HepG2 (cell line): ENCODE data around the gene GNB4. TPM values are rescaled to one million over a fixed set of nuclear protein-coding genes. Genes with fewer than 3 reads are reported as not detected.

Experiments
- ATAC-seq: fragments of 200-7000 bp; cut with Tn5 transposase; 3 replicates; pipeline ENCODE4 v1.9.1; 2020; ENCODE audit warnings: mild to moderate bottlenecking, moderate library complexity
- BruUV-seq: library from RNA; stranded (reverse); fragments of 400-500 nt; replicated peaks from 2 replicates; lab custom pipeline; 2021; lab: Mats Ljungman, UMichigan
- CTCF ChIA-PET: fragments of 300-600 bp; formaldehyde crosslinking; extraction: SDS; loops from one replicate; lab custom pipeline; 2021; ENCODE audit warnings: low total read pairs, inconsistent platforms, low intra/inter-chr PET ratio; lab: Yijun Ruan, JAX
- POLR2A ChIA-PET: fragments of 350-600 bp; sonication (Branson Sonifier 250); formaldehyde crosslinking; loops from one replicate; lab custom pipeline; 2020; ENCODE audit warnings: antibody characterized with exemption, inconsistent platforms; lab: Yijun Ruan, JAX
- DNase-seq: peaks from one replicate; pipeline ENCODE4 v3.0.0-alpha.2; 2015; ENCODE audit warnings: low spot score
- FAIRE-seq: peaks from 3 replicates; lab custom pipeline; 2011; peaks lifted over from hg19 to GRCh38; lab: Jason Lieb, UNC
- H2AFZ ChIP-seq: one replicate; pipeline ENCODE4 v1.6.1; 2011; ENCODE audit warnings: low read length, inconsistent platforms
- H3K27ac ChIP-seq: fragments of 300-600 bp; 3 replicates; pipeline ENCODE4 v1.8.0; 2011; ENCODE audit warnings: mixed run types, mild to moderate bottlenecking, mixed read lengths, low read length, inconsistent platforms; ENCODE audit not compliant: insufficient read depth; ENCODE audit errors: extremely low read length
- H3K27me3 ChIP-seq, 2 experiments: fragments of 200-600 bp in 1 of 2; 2 replicates in 1 of 2; 3 replicates in 1 of 2; pipeline versions ENCODE4 v1.6.0 to v1.8.0; 2011; ENCODE audit warnings: low read length in 2 of 2, mild to moderate bottlenecking in 2 of 2, moderate library complexity in 2 of 2, inconsistent platforms in 1 of 2; ENCODE audit not compliant: insufficient read depth in 2 of 2, control insufficient read depth in 1 of 2
- H3K36me3 ChIP-seq, 2 experiments: fragments of 200-600 bp in 1 of 2; replicated peaks in 1 of 2; 2 replicates in 1 of 2; 3 replicates in 1 of 2; pipeline versions ENCODE4 v1.5.1 to v1.8.0; 2011; ENCODE audit warnings: low read length in 2 of 2, inconsistent platforms in 1 of 2; ENCODE audit not compliant: insufficient read depth in 2 of 2, control insufficient read depth in 1 of 2
- H3K4me1 ChIP-seq: 2 replicates; pipeline ENCODE4 v1.5.1; 2012; ENCODE audit warnings: low read length, inconsistent platforms; ENCODE audit not compliant: insufficient read depth
- H3K4me2 ChIP-seq: 2 replicates; pipeline ENCODE4 v1.6.0; 2011; ENCODE audit warnings: low read depth, low read length, inconsistent platforms
- H3K4me3 ChIP-seq, 3 experiments: fragments of 200-600 bp in 1 of 3; sonication (generic), shearing (Covaris generic) in 1 of 3; replicated peaks in 1 of 3; 2 replicates each; pipeline ENCODE4 v1.5.1; 2011 to 2016; ENCODE audit warnings: low read length in 3 of 3, inconsistent platforms in 2 of 3, low read depth in 2 of 3, mild to moderate bottlenecking in 2 of 3, control low read depth in 1 of 3, mixed read lengths in 1 of 3; ENCODE audit not compliant: insufficient read depth in 1 of 3
- H3K79me2 ChIP-seq: one replicate; pipeline ENCODE4 v1.6.1; 2011; ENCODE audit warnings: low read length, inconsistent platforms; ENCODE audit not compliant: insufficient read depth
- H3K9ac ChIP-seq: 2 replicates; pipeline ENCODE4 v1.6.0; 2011; ENCODE audit warnings: mild to moderate bottlenecking, low read depth, low read length, inconsistent platforms; ENCODE audit not compliant: insufficient read depth
- H3K9me3 ChIP-seq: 2 replicates; pipeline ENCODE4 v1.5.1; 2012; ENCODE audit warnings: mild to moderate bottlenecking, low read length
- H4K20me1 ChIP-seq: 2 replicates; pipeline ENCODE4 v1.6.0; 2011; ENCODE audit warnings: inconsistent platforms, mild to moderate bottlenecking, low read length, moderate library complexity; ENCODE audit not compliant: insufficient read depth
- ATF1 ChIP-seq: IDR thresholded peaks from 2 replicates; pipeline ENCODE4 v1.6.1; 2016; ENCODE audit warnings: mild to moderate bottlenecking, control low read depth
- CENPBD1 ChIP-seq: sonication (generic); formaldehyde crosslinking; IDR thresholded peaks from 2 replicates; pipeline ENCODE4 v1.8.0; 2022; ENCODE audit warnings: missing genetic modification reagents, low read depth, mild to moderate bottlenecking, borderline replicate concordance
- HOXA3 ChIP-seq: sonication (generic); formaldehyde crosslinking; IDR thresholded peaks from 2 replicates; pipeline ENCODE4 v1.5.0; 2020; ENCODE audit warnings: missing genetic modification reagents
- HOXD1 ChIP-seq: sonication (generic); formaldehyde crosslinking; IDR thresholded peaks from 2 replicates; pipeline ENCODE4 v1.5.0; 2020; ENCODE audit warnings: missing genetic modification reagents
- KAT8 ChIP-seq: IDR thresholded peaks from 2 replicates; pipeline ENCODE4 v1.6.1; 2016; ENCODE audit warnings: missing genetic modification reagents, missing compliant biosample characterization
- POLR2AphosphoS5 ChIP-seq: IDR thresholded peaks from 2 replicates; pipeline ENCODE4 v1.6.1; 2012; ENCODE audit warnings: low read depth, low read length
- ZNF292 ChIP-seq: sonication (generic); formaldehyde crosslinking; IDR thresholded peaks from 2 replicates; pipeline ENCODE4 v1.8.1; 2022; ENCODE audit warnings: mild to moderate bottlenecking, low read depth, missing genetic modification reagents, borderline replicate concordance
- ZNF614 ChIP-seq: IDR thresholded peaks from 2 replicates; pipeline ENCODE4 v1.6.1; 2018; ENCODE audit warnings: missing biosample characterization, missing genetic modification reagents, inconsistent platforms, borderline replicate concordance
- ZNF780A ChIP-seq: sonication (generic); formaldehyde crosslinking; IDR thresholded peaks from 2 replicates; pipeline ENCODE4 v1.8.0; 2022; ENCODE audit warnings: mild to moderate bottlenecking, missing genetic modification reagents, moderate library complexity
- ZSCAN30 ChIP-seq: sonication (generic); formaldehyde crosslinking; IDR thresholded peaks from 2 replicates; pipeline ENCODE4 v1.5.0; 2020; ENCODE audit warnings: mild to moderate bottlenecking, missing genetic modification reagents
- WGBS: methylation state at CpG from one replicate; pipeline ENCODE4 v1.1.6; 2017; ENCODE audit warnings: low lambda C conversion rate; 5-methylcytosine and 5-hydroxymethylcytosine counted together
- in situ Hi-C: cut with HindIII; loops from 2 replicates; pipeline ENCODE4 v1.10.0; 2017; ENCODE audit warnings: low pct_unique_long_range_greater_than_20kb; ENCODE audit not compliant: extremely low pct_ligation_motif_present
- intact Hi-C: fragments of 100-400 bp; cut with micrococcal nuclease; formaldehyde crosslinking; loops from one replicate; pipeline ENCODE4 v1.10.0; 2022; ENCODE audit not compliant: unreplicated experiment
- polyA plus RNA-seq, 8 experiments: library from polyadenylated mRNA; depleted of rRNA in 3 of 8; stranded (reverse) in 7 of 8; unstranded in 1 of 8; fragments of >200 nt; fragmentation: Illumina TruSeq in 4 of 8; extraction: Trizol in 4 of 8; gene quantifications; 2 replicates each; pipeline versions ENCODE4 v1.2.1 to v1.2.3, GENCODE V29; 2011 to 2016; ENCODE audit warnings: low read depth in 4 of 8, missing spikeins in 1 of 8, mixed read lengths in 1 of 8; ENCODE audit not compliant: insufficient read depth in 1 of 8
- total RNA-seq, 5 experiments: library from RNA; depleted of rRNA; stranded (reverse); fragments of >200 nt; fragmentation: Illumina TruSeq; extraction: Trizol; gene quantifications; 2 replicates each; pipeline ENCODE4 v1.2.3, GENCODE V29; 2016; ENCODE audit warnings: low read depth in 1 of 5
- TF ChIP-seq, protein P1 (sequence below): sonication (generic); formaldehyde crosslinking; IDR thresholded peaks from 2 replicates; pipeline ENCODE4 v1.4.0; 2020; ENCODE audit warnings: missing genetic modification reagents, borderline replicate concordance
- TF ChIP-seq, protein P2 (sequence below): sonication (generic); formaldehyde crosslinking; IDR thresholded peaks from 2 replicates; pipeline ENCODE4 v1.9.0; 2021; ENCODE audit warnings: mild to moderate bottlenecking, missing genetic modification reagents

GNB4 gene
- total and polyA plus RNA-seq, 2 of the 13 experiments (the other 11 are each of a cell fraction or from before 2014, with no cell fraction given): 0.07 to 0.13 TPM

DNA sequence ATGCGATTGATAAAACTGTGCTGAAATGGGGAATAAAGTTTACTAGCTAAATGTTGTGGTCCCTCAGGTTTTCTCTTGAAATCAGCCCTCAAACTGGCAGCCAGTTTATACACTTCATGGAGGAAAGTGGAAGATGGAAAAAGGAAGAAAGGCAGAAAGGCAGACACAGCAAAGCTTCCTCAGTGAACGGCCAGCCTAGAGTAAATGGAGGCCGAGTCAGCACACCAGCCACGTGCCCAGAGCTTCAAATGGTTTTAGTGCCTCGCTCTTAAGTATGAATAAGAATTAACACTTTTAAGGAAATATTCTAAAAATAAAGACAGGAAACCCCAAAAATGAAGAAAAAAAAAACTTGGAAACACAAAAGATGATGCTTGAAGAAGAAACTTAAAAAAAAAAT is 48.3 kb downstream of the GNB4 start:
- H3K9me3 ChIP-seq: no peaks in the 10 kb centered on the region
- no peaks in the 10 kb centered on the region for H3K4me1 ChIP-seq
- no peak overlapping the region for H3K4me2 ChIP-seq
- CTCF ChIA-PET: no interaction called here
- H3K79me2 ChIP-seq: no peaks in the 10 kb centered on the region
- no peaks in the 10 kb centered on the region for H3K36me3 ChIP-seq
- H3K27me3 ChIP-seq: no peaks in the 10 kb centered on the region
- no peak overlapping the region for H3K4me3 ChIP-seq
- no peak overlapping the region for H3K9ac ChIP-seq
- intact Hi-C loops: no loop called here
- FAIRE-seq: no peak
- H4K20me1 ChIP-seq: no peaks in the 10 kb centered on the region
- DNase-seq: no peak
- 96% methylated on average over 5 of the region's 5 CpGs for WGBS
- BruUV-seq: no TSS peak
- H2AFZ ChIP-seq: no peak overlapping the region
- no peak overlapping the region for H3K27ac ChIP-seq
- POLR2A ChIA-PET: no interaction called here
- in situ Hi-C loops: no loop called here
- no peak for ATAC-seq
- no peak for TF ChIP-seq ZNF292 (CRISPR knock-in tag)
- TF ChIP-seq POLR2AphosphoS5: no peak
- no peak for TF ChIP-seq ZSCAN30
- no peak for TF ChIP-seq ZNF780A
- TF ChIP-seq, protein P1, sequence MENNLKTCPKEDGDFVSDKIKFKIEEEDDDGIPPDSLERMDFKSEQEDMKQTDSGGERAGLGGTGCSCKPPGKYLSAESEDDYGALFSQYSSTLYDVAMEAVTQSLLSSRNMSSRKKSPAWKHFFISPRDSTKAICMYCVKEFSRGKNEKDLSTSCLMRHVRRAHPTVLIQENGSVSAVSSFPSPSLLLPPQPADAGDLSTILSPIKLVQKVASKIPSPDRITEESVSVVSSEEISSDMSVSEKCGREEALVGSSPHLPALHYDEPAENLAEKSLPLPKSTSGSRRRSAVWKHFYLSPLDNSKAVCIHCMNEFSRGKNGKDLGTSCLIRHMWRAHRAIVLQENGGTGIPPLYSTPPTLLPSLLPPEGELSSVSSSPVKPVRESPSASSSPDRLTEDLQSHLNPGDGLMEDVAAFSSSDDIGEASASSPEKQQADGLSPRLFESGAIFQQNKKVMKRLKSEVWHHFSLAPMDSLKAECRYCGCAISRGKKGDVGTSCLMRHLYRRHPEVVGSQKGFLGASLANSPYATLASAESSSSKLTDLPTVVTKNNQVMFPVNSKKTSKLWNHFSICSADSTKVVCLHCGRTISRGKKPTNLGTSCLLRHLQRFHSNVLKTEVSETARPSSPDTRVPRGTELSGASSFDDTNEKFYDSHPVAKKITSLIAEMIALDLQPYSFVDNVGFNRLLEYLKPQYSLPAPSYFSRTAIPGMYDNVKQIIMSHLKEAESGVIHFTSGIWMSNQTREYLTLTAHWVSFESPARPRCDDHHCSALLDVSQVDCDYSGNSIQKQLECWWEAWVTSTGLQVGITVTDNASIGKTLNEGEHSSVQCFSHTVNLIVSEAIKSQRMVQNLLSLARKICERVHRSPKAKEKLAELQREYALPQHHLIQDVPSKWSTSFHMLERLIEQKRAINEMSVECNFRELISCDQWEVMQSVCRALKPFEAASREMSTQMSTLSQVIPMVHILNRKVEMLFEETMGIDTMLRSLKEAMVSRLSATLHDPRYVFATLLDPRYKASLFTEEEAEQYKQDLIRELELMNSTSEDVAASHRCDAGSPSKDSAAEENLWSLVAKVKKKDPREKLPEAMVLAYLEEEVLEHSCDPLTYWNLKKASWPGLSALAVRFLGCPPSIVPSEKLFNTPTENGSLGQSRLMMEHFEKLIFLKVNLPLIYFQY (CRISPR knock-in tag): no peak
- no peak for TF ChIP-seq CENPBD1 (CRISPR knock-in tag)
- TF ChIP-seq, protein P2, sequence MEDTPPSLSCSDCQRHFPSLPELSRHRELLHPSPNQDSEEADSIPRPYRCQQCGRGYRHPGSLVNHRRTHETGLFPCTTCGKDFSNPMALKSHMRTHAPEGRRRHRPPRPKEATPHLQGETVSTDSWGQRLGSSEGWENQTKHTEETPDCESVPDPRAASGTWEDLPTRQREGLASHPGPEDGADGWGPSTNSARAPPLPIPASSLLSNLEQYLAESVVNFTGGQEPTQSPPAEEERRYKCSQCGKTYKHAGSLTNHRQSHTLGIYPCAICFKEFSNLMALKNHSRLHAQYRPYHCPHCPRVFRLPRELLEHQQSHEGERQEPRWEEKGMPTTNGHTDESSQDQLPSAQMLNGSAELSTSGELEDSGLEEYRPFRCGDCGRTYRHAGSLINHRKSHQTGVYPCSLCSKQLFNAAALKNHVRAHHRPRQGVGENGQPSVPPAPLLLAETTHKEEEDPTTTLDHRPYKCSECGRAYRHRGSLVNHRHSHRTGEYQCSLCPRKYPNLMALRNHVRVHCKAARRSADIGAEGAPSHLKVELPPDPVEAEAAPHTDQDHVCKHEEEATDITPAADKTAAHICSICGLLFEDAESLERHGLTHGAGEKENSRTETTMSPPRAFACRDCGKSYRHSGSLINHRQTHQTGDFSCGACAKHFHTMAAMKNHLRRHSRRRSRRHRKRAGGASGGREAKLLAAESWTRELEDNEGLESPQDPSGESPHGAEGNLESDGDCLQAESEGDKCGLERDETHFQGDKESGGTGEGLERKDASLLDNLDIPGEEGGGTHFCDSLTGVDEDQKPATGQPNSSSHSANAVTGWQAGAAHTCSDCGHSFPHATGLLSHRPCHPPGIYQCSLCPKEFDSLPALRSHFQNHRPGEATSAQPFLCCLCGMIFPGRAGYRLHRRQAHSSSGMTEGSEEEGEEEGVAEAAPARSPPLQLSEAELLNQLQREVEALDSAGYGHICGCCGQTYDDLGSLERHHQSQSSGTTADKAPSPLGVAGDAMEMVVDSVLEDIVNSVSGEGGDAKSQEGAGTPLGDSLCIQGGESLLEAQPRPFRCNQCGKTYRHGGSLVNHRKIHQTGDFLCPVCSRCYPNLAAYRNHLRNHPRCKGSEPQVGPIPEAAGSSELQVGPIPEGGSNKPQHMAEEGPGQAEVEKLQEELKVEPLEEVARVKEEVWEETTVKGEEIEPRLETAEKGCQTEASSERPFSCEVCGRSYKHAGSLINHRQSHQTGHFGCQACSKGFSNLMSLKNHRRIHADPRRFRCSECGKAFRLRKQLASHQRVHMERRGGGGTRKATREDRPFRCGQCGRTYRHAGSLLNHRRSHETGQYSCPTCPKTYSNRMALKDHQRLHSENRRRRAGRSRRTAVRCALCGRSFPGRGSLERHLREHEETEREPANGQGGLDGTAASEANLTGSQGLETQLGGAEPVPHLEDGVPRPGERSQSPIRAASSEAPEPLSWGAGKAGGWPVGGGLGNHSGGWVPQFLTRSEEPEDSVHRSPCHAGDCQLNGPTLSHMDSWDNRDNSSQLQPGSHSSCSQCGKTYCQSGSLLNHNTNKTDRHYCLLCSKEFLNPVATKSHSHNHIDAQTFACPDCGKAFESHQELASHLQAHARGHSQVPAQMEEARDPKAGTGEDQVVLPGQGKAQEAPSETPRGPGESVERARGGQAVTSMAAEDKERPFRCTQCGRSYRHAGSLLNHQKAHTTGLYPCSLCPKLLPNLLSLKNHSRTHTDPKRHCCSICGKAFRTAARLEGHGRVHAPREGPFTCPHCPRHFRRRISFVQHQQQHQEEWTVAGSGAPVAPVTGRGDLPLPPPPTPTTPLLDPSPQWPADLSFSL (CRISPR knock-in tag): no peak
- no peak for TF ChIP-seq HOXA3 (CRISPR knock-in tag)
- no peak for TF ChIP-seq HOXD1 (CRISPR knock-in tag)
- TF ChIP-seq ATF1: no peak
- TF ChIP-seq KAT8 (CRISPR knock-in tag): no peak
- no peak for TF ChIP-seq ZNF614 (CRISPR knock-in tag)
